Measurements from ENCODE around the gene FURIN.

DNA sequence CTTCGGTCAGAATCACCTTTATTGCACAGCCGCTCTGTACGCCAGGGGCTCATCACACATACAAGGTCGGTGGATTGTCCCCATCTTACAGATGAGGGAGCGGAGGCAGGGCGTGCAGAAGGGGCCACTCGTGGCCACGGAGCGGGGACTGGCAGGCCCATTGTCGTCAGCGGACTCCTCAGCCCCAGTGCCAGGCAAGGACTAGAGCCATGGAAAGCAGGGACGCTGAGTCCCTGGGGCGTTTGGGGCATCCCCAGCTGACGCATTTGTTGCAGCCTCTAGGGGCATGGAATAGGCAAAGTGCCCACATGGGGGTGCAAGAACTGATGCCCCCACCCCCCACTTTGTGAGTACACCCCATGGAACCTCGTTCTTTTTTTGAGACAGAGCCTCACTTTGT is 29.8 kb upstream of the FURIN start:
- TF ChIP-seq, protein P1, sequence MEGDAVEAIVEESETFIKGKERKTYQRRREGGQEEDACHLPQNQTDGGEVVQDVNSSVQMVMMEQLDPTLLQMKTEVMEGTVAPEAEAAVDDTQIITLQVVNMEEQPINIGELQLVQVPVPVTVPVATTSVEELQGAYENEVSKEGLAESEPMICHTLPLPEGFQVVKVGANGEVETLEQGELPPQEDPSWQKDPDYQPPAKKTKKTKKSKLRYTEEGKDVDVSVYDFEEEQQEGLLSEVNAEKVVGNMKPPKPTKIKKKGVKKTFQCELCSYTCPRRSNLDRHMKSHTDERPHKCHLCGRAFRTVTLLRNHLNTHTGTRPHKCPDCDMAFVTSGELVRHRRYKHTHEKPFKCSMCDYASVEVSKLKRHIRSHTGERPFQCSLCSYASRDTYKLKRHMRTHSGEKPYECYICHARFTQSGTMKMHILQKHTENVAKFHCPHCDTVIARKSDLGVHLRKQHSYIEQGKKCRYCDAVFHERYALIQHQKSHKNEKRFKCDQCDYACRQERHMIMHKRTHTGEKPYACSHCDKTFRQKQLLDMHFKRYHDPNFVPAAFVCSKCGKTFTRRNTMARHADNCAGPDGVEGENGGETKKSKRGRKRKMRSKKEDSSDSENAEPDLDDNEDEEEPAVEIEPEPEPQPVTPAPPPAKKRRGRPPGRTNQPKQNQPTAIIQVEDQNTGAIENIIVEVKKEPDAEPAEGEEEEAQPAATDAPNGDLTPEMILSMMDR (conservative IDR thresholded peaks at IDR 0.05; ENCODE audit: low read length), result no peak
- TF ChIP-seq EZH2phosphoT487 (IDR thresholded peaks at IDR 0.05; ENCODE audit: borderline replicate concordance, low read depth, low read length), result no peak
